Measurements from ENCODE around the gene ENPP3. TPM values are rescaled to one million over a fixed set of nuclear protein-coding genes. Genes with fewer than 3 reads are reported as not detected.
"Not testable (repeated sequence)": the region's sequence is repeated elsewhere in the genome, so short reads cannot be mapped to it uniquely, and the experiment has no call there.

The ENPP3 gene
- total RNA-seq, 1 donor from 2014 or later = 0.82 TPM

DNA sequence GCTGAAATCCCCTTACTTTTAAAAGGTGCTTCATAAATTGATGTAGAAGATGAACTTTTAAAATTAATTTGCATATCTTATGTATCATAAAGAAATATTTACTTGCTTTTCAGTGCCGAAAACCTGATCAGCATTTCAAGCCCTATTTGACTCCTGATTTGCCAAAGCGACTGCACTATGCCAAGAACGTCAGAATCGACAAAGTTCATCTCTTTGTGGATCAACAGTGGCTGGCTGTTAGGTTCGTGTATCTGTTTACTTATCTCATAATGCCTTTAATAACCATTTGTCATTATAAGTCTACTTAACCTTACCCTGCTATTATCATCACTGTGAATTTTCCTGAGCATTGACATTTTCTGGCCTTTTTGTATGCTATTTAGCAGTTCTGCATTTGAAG is 56.3 kb downstream of the ENPP3 start:
- H3K9me3 Mint-ChIP-seq = no peaks in the 10 kb centered on the region

DNA sequence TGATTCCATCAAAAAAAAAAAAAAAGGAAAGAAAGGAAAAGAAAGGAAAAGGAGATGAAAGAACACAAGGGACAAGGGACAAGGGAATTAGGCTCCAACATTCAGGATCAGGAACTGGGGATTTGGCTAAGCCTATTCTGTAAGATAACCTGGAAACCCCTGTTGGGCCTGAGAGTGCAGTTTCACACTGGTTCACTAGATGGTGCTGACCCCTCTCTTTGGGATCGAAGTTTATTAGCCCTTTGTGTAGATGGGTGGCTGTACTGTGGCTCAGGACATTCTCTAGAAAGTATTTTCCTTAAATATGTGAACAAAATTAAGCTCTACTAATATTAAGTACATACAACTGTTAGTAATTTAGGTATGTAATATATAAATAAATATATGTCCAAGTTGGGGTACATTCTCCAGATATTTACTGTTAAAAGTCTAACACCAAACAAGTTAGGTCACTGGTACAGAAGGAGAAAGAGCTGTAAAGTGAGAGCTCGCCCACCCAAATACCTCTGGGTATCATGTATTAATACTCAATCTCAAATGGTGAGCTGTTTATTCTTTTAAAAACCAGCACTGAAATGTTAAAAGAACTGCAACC is 57.8 kb downstream of the ENPP3 start:
- no peaks in the 10 kb centered on the region for H3K4me1 Mint-ChIP-seq (ENCODE audit: unreplicated experiment)
- no peak overlapping the region for H3K4me3 Mint-ChIP-seq
- no peak for DNase-seq (ENCODE audit: extremely low spot score, unreplicated experiment)

More for the DNA sequence above, 56.3 kb downstream of the ENPP3 start:
- no peak overlapping the region for H3K27ac Mint-ChIP-seq
- TF ChIP-seq, protein P1, sequence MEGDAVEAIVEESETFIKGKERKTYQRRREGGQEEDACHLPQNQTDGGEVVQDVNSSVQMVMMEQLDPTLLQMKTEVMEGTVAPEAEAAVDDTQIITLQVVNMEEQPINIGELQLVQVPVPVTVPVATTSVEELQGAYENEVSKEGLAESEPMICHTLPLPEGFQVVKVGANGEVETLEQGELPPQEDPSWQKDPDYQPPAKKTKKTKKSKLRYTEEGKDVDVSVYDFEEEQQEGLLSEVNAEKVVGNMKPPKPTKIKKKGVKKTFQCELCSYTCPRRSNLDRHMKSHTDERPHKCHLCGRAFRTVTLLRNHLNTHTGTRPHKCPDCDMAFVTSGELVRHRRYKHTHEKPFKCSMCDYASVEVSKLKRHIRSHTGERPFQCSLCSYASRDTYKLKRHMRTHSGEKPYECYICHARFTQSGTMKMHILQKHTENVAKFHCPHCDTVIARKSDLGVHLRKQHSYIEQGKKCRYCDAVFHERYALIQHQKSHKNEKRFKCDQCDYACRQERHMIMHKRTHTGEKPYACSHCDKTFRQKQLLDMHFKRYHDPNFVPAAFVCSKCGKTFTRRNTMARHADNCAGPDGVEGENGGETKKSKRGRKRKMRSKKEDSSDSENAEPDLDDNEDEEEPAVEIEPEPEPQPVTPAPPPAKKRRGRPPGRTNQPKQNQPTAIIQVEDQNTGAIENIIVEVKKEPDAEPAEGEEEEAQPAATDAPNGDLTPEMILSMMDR (conservative IDR thresholded peaks at IDR 0.05) = no peak
- DNase-seq (ENCODE audit: extremely low spot score, unreplicated experiment) = no peak
- H3K36me3 Mint-ChIP-seq = no peaks in the 10 kb centered on the region
- no peak overlapping the region for H3K4me3 Mint-ChIP-seq
- no peaks in the 10 kb centered on the region for H3K4me1 Mint-ChIP-seq (ENCODE audit: unreplicated experiment)
- H3K27me3 Mint-ChIP-seq = no peaks in the 10 kb centered on the region

DNA sequence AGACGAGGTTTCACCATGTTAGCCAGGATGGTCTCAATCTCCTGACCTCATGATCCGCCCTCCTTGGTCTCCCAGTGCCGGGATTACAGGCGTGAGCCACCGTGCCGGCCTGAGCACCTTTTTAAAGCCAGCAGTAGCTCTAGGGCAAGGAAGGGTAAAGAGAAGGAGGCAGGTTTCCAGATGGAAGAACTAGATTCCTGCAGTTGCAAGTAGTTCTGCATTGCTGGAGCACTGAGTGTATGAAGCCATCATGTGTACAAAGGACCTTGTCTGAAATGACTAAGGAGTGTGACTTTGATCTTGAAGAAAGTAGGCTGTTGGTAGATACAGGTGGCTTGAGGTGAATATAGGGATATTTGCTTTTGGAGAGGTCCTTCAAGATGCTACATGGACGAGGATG is 59.9 kb downstream of the ENPP3 start:
- Mint-ChIP-seq H3K27ac (no peak overlapping the region), H3K4me3 (no peak overlapping the region), H3K27me3 (no peaks in the 10 kb centered on the region), H3K4me1 (ENCODE audit: unreplicated experiment) (no peaks in the 10 kb centered on the region), H3K9me3 (no peaks in the 10 kb centered on the region), H3K36me3 (no peaks in the 10 kb centered on the region)
- TF ChIP-seq, protein P1 (conservative IDR thresholded peaks at IDR 0.05) = no peak
- no peak for DNase-seq (ENCODE audit: extremely low spot score, unreplicated experiment)

More for the DNA sequence above, 57.8 kb downstream of the ENPP3 start:
- Mint-ChIP-seq H3K36me3 (no peaks in the 10 kb centered on the region), H3K27ac (no peak overlapping the region), H3K9me3 (no peaks in the 10 kb centered on the region), H3K27me3 (no peaks in the 10 kb centered on the region)
- TF ChIP-seq, protein P1 (conservative IDR thresholded peaks at IDR 0.05) = peak; percentile 88

DNA sequence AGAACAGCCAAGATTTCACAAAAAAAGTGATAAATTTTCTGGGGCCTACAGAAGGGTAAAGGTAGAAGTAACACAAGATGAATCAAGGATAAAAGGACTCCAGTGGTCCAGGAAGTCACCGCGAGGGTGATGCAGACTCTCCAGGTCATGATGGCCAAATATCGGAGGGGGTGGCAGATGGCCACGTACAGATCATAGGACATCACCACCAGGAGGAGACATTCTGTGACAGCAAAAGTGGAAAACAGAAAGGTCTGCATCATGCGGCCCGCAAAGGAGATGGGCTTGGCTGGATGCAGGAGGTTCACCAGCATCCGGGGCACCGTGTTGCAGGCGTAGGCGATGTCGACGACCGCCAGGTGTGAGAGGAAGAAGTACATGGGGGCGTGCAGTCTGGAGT is 63.7 kb downstream of the ENPP3 start:
- H3K4me1 Mint-ChIP-seq (ENCODE audit: unreplicated experiment); H3K4me3 Mint-ChIP-seq; DNase-seq (ENCODE audit: extremely low spot score, unreplicated experiment); H3K36me3 Mint-ChIP-seq; H3K9me3 Mint-ChIP-seq; H3K27ac Mint-ChIP-seq; H3K27me3 Mint-ChIP-seq: not testable (repeated sequence)

DNA sequence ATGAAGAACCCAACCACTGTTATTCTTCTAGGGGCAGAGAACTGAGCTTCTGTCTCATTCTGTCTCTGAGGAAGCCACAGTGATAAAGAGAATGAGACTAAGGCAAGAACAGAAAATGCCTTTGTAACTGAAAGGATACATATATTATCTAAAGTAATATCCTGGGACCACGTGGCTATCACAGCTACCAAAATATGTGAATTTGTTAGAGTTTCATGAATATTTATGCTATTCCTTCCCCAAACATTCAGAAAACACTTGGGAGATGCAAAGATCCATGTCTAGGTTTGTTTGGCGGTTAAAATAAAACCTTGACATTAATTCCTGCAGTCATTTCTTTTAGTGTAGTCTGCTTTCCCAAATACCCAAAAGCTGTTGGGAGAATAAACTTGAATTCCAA is 66.8 kb downstream of the ENPP3 start:
- H3K4me1 Mint-ChIP-seq (ENCODE audit: unreplicated experiment); H3K27ac Mint-ChIP-seq; DNase-seq (ENCODE audit: extremely low spot score, unreplicated experiment); H3K27me3 Mint-ChIP-seq; H3K9me3 Mint-ChIP-seq; H3K36me3 Mint-ChIP-seq; H3K4me3 Mint-ChIP-seq: not testable (repeated sequence)

DNA sequence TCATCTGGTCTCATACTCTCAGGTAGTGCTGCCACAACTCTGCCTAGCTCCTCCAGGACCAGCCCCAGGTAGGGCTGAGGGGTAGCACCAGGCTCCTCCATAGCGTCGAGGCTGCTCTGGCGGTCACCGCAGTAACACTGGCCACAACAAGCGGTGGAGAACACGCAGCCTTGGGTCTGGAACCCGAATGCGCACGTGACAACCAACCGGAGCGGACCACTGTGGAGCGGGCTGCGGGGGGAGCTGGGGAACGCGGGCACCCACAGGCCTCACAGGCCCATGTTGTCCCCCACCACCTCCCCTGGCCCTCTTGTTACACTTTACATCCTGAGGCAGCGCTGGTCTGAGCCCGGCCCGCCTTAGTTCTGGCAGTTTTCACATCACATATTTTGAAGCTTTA is 73.8 kb downstream of the ENPP3 start, which contains the start of gene CTAGE9:
TSS of gene CTAGE9 (minus strand) at position 101 of the 400 bp plus-strand sequence. CDS start at position 101, 0 bp downstream.
- not testable (repeated sequence) for H3K36me3 Mint-ChIP-seq; H3K9me3 Mint-ChIP-seq; DNase-seq (ENCODE audit: extremely low spot score, unreplicated experiment); H3K27ac Mint-ChIP-seq; H3K27me3 Mint-ChIP-seq; H3K4me1 Mint-ChIP-seq (ENCODE audit: unreplicated experiment); H3K4me3 Mint-ChIP-seq

DNA sequence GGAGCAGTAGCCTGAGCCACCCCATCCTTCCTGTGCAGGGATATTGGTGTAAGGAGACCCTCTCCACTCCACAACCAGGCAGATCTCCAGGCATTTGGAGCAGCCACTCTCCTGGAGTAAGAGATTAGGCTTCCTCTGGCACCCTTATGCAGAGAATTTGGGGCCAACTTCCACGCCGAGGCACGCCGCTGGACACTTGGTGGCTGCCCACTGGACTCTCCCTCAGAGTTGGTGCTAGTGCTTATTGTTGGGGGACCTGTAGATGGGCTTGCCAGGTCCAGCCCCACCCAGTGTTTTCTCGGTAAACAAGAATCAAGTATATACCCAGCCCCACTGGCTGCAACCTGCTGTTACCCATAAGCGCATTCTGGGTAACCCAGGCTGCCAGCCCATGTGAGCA is 78.5 kb downstream of the ENPP3 start:
- H3K27ac Mint-ChIP-seq, H3K4me3 Mint-ChIP-seq: not testable (repeated sequence)

More for the DNA sequence above, 78.5 kb downstream of the ENPP3 start:
- DNase-seq (ENCODE audit: extremely low spot score, unreplicated experiment); H3K27me3 Mint-ChIP-seq; H3K36me3 Mint-ChIP-seq; H3K4me1 Mint-ChIP-seq (ENCODE audit: unreplicated experiment); H3K9me3 Mint-ChIP-seq: not testable (repeated sequence)
